ENCODE measurements around the gene CHRNB2. TPM values are rescaled to one million over a fixed set of nuclear protein-coding genes. Genes with fewer than 3 reads are reported as not detected.

CHRNB2 gene
- total RNA-seq, 1 donor from 2014 or later: not detected

- H3K4me1 ChIP-seq: peaks cover 88% of the 10 kb centered on the region
These were observed 53.2 kb downstream of the CHRNB2 start for GRCh38 chr1:154620751-154621150.

GRCh38 chr1:154621875-154622274, 54.3 kb downstream of the CHRNB2 start:
- Histone ChIP-seq H3K27ac (replicated peaks) (peak overlapping the region; percentile 59), H3K4me1 (peaks cover 88% of the 10 kb centered on the region), H3K27me3 (ENCODE audit: low read depth) (no peaks in the 10 kb centered on the region), H3K9me3 (replicated peaks) (no peaks in the 10 kb centered on the region), H3K4me3 (no peak overlapping the region), H3K36me3 (no peaks in the 10 kb centered on the region)
- intact Hi-C loops (cut with micrococcal nuclease): no loop called here
- no peak for TF ChIP-seq CTCF (IDR thresholded peaks at IDR 0.05; ENCODE audit: borderline replicate concordance)
- DNase-seq: no peak

More at GRCh38 chr1:154620751-154621150, 53.2 kb downstream of the CHRNB2 start:
- H3K36me3 ChIP-seq: no peaks in the 10 kb centered on the region
- no peaks in the 10 kb centered on the region for H3K9me3 ChIP-seq (replicated peaks)
- TF ChIP-seq CTCF (IDR thresholded peaks at IDR 0.05; ENCODE audit: borderline replicate concordance): no peak
- DNase-seq: no peak
- intact Hi-C loops (cut with micrococcal nuclease): no loop called here
- no peaks in the 10 kb centered on the region for H3K27me3 ChIP-seq (ENCODE audit: low read depth)
- no peak overlapping the region for H3K4me3 ChIP-seq
- no peak overlapping the region for H3K27ac ChIP-seq (replicated peaks)

- DNase-seq: no peak
- no peaks in the 10 kb centered on the region for H3K27me3 ChIP-seq (ENCODE audit: low read depth)
- H3K9me3 ChIP-seq (replicated peaks): no peaks in the 10 kb centered on the region
- intact Hi-C loops (cut with micrococcal nuclease): no loop called here
- H3K27ac ChIP-seq (replicated peaks): peak overlapping the region; percentile 59
- peaks cover 88% of the 10 kb centered on the region for H3K4me1 ChIP-seq
- H3K36me3 ChIP-seq: no peaks in the 10 kb centered on the region
- H3K4me3 ChIP-seq: no peak overlapping the region
- no peak for TF ChIP-seq CTCF (IDR thresholded peaks at IDR 0.05; ENCODE audit: borderline replicate concordance)
These were observed 55.0 kb downstream of the CHRNB2 start for GRCh38 chr1:154622503-154623039.

- Histone ChIP-seq H3K27me3 (ENCODE audit: low read depth) (no peaks in the 10 kb centered on the region), H3K27ac (replicated peaks) (peak overlapping the region; percentile 59), H3K4me3 (no peak overlapping the region), H3K36me3 (no peaks in the 10 kb centered on the region), H3K4me1 (peaks cover 93% of the 10 kb centered on the region), H3K9me3 (replicated peaks) (no peaks in the 10 kb centered on the region)
- no peak for DNase-seq
- TF ChIP-seq CTCF (IDR thresholded peaks at IDR 0.05; ENCODE audit: borderline replicate concordance): no peak
- intact Hi-C loops (cut with micrococcal nuclease): no loop called here
These were observed 55.8 kb downstream of the CHRNB2 start for GRCh38 chr1:154623358-154623757.

GRCh38 chr1:154624746-154625643, 57.4 kb downstream of the CHRNB2 start:
- H3K27me3 ChIP-seq (ENCODE audit: low read depth): no peaks in the 10 kb centered on the region
- H3K36me3 ChIP-seq: no peaks in the 10 kb centered on the region
- H3K4me1 ChIP-seq: peaks cover 79% of the 10 kb centered on the region
- intact Hi-C loops (cut with micrococcal nuclease): no loop called here
- peak overlapping the region; percentile 2 for H3K27ac ChIP-seq (replicated peaks)
- peaks cover 10% of the 10 kb centered on the region for H3K9me3 ChIP-seq (replicated peaks)
- H3K4me3 ChIP-seq: no peak overlapping the region
- no peak for TF ChIP-seq CTCF (IDR thresholded peaks at IDR 0.05; ENCODE audit: borderline replicate concordance)
- no peak for DNase-seq
